Skin epidermis (tissue), 12 donors: ENCODE data around the gene TXK.

Experiments used
- H3K27ac ChIP-seq, 21 experiments: fragments of 200-600 bp; sonication (generic) in 11 of 21; one replicate each; pipeline ENCODE4 v1.5.0; 2020; ENCODE audit warnings: mild to moderate bottlenecking in 3 of 21, inconsistent platforms in 2 of 21, moderate library complexity in 2 of 21
- H3K4me3 ChIP-seq, 7 experiments: fragments of 200-600 bp; sonication (generic) in 2 of 7; one replicate each; pipeline ENCODE4 v1.5.0; 2020; ENCODE audit warnings: inconsistent platforms in 2 of 7, mild to moderate bottlenecking in 2 of 7, moderate library complexity in 1 of 7

The TXK gene

GRCh38 chr4:48068182-48068581, 65.9 kb downstream of the TXK start:
- Histone ChIP-seq H3K4me3 (no peak overlapping the region), H3K27ac (no peak overlapping the region)

GRCh38 chr4:48067536-48067935, 66.5 kb downstream of the TXK start:
- no peak overlapping the region for H3K4me3 ChIP-seq
- H3K27ac ChIP-seq = no peak overlapping the region

- Histone ChIP-seq H3K4me3 (no peak overlapping the region), H3K27ac (no peak overlapping the region)
These were observed 68.4 kb downstream of the TXK start for GRCh38 chr4:48065587-48066052.

- H3K27ac ChIP-seq = no peak overlapping the region
- no peak overlapping the region for H3K4me3 ChIP-seq
These were observed 69.7 kb downstream of the TXK start for GRCh38 chr4:48064349-48064748.

GRCh38 chr4:48058617-48059530, 75.2 kb downstream of the TXK start:
- H3K27ac ChIP-seq = no peak overlapping the region
- no peak overlapping the region for H3K4me3 ChIP-seq

DNA sequence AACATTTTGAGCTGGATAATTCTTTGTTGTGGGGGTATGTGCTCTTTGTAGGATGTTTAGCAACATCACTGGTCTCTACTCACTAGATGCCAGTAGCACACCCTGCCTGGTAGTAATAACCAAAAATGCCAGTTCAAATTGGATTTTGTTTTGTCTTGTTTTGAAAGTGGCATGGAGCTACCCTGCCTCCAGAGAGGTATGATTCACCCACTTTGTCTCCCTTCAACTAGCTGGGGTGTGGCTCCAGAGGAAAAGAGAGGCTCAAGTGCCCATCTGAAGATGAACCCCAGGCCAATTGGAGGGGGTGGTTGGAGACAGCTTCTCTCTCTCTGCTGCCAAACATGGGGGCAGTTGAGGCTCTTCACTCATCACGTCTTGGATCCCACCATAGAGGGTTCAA, 83.0 kb downstream of the TXK start:
- Histone ChIP-seq H3K4me3 (no peak overlapping the region), H3K27ac (no peak overlapping the region)

DNA sequence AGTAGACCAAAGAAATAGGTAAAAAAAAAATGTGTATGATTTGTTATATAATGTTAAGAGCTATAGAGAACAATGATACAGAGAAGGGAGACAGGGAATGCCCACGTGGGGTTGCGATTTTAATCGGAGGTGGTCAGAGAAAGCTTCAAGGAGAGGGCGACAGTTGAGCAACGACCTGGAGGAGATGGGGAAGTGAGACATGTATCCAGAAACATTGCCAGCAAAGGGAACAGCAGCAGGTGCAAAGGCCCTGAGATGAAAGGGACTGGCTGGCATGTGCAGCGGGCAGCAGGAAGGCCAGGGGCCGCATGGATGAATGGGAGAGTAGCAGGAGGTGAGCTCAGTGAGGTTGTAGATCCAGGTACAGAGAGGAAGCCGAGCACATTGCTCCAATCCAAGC, 84.6 kb downstream of the TXK start:
- no peak overlapping the region for H3K4me3 ChIP-seq

DNA sequence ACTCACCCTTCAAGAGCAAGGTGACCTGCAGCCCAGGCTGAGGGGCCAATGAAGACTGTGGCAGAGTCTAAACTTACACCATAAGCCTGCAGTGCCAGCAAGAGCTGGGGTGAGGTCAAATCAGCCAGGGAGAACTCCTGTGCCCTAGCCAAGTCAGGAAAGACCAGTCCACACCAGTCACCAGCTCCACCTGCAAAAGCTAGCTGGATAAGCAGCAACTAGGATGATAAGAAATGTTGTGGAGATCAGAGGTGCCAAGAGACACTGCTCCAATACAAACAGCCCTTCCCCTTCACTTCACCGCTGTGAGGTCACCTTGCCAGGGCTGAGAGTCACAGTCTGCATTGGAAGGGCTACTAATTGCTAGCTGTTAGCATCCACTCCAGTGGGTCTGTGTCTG, 86.2 kb downstream of the TXK start:
- H3K4me3 ChIP-seq = no peak overlapping the region
- peak overlapping the region in 4 of 21 experiments; percentile 10 to 51 (median 28) for H3K27ac ChIP-seq

More for the DNA sequence above, 84.6 kb downstream of the TXK start:
- H3K27ac ChIP-seq = no peak overlapping the region

GRCh38 chr4:48047421-48047844, 86.6 kb downstream of the TXK start:
- peak overlapping the region in 3 of 21 experiments; percentile 10 to 51 (median 23) for H3K27ac ChIP-seq
- H3K4me3 ChIP-seq = no peak overlapping the region

DNA sequence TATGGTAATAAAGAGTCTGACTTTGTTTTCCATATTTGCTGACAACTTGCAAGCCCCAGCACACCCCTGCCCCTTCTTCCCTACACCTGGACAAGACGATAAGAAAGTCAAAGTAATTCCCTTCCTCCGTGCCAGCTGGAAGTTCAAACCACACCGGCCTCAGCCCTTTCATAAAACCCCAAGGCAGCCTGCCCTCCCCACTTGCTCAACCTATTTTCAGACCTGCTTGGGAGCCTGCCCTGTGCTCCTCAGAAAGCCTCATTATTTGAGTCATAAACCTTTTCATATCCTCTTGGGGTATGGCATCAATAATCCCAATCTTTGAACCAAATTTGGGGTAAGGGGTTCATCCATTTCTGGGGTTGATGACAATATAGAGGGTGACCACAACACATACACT, 88.0 kb downstream of the TXK start:
- Histone ChIP-seq H3K27ac (no peak overlapping the region), H3K4me3 (no peak overlapping the region)

GRCh38 chr4:48044298-48044697, 89.8 kb downstream of the TXK start:
- no peak overlapping the region for H3K4me3 ChIP-seq
- no peak overlapping the region for H3K27ac ChIP-seq

DNA sequence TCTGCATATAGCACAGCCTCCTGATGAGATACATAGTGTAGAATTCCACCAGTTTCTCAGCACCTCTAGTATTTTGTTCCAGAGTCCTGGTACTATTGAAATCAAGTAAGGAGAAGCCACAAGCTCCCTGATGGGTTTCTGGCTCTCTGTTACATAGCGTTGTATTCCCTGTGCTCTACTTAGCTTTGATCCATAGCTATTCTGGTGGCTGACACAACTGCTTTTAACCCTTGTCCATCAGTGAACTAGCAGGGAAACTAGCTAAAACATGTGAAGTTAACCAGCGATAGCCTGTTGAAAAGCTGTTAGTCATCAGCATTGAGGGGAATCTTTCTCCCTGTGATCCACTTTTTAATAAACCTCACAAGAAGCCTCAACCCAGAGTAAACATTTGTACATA, 90.5 kb downstream of the TXK start:
- no peak overlapping the region for H3K4me3 ChIP-seq

GRCh38 chr4:48042979-48043461, 91.0 kb downstream of the TXK start:
- H3K4me3 ChIP-seq = no peak overlapping the region
- no peak overlapping the region for H3K27ac ChIP-seq

More for the DNA sequence above, 90.5 kb downstream of the TXK start:
- no peak overlapping the region for H3K27ac ChIP-seq

GRCh38 chr4:48041535-48042137, 92.4 kb downstream of the TXK start:
- Histone ChIP-seq H3K27ac (no peak overlapping the region), H3K4me3 (no peak overlapping the region)

- H3K27ac ChIP-seq = no peak overlapping the region
- no peak overlapping the region for H3K4me3 ChIP-seq
These were observed 94.5 kb downstream of the TXK start for GRCh38 chr4:48039561-48039960.

DNA sequence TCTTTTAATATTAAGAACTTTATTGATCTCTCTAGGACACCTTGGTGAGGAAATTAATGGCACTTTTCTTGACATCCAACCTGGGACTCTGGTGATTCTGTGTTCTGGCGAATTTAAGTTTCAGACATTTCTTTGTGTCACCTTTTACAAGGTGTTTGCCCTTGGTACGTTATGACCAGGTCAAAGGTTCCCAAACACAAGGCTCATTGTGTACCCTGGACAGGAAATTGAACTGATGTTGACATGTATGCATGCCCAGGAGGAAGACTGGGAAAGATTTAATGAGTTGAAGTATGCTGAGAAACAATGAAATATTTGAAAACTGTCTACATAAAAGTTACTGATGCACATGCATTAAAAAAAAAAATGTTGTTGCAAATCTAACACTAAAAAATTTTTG, 95.4 kb downstream of the TXK start:
- no peak overlapping the region for H3K4me3 ChIP-seq
- H3K27ac ChIP-seq = no peak overlapping the region

- Histone ChIP-seq H3K27ac (no peak overlapping the region), H3K4me3 (no peak overlapping the region)
These were observed 97.0 kb downstream of the TXK start for GRCh38 chr4:48037117-48037462.

GRCh38 chr4:48035952-48036351, 98.1 kb downstream of the TXK start:
- no peak overlapping the region for H3K4me3 ChIP-seq
- H3K27ac ChIP-seq = no peak overlapping the region

DNA sequence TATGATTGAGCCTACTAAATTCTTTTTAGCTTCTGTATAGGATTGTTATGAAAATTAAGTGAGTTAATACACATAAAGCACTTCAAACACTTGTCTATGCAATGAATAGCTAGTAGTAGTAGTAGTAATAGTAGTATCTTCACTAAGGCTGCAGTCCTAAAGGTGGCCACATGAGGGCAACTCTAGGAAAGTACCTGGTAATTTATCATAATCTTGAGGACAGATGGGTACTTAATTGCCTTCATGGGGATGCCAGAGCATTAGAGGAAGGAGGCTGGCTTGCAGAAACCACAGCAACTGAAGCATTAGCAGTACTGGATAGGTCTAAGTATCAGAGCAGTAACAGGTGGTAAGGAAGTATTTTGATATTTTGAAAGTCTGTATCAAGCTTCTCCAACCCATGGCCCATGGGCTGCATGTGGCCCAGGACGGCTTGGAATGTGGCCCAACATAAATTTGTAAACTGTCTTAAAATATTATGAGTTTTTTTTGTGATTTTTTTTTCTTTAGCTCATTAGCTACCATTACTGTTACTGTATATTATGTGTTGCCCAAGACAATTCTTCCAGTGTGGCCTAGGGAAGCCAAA, 100.1 kb downstream of the TXK start:
- Histone ChIP-seq H3K4me3 (no peak overlapping the region), H3K27ac (no peak overlapping the region)

DNA sequence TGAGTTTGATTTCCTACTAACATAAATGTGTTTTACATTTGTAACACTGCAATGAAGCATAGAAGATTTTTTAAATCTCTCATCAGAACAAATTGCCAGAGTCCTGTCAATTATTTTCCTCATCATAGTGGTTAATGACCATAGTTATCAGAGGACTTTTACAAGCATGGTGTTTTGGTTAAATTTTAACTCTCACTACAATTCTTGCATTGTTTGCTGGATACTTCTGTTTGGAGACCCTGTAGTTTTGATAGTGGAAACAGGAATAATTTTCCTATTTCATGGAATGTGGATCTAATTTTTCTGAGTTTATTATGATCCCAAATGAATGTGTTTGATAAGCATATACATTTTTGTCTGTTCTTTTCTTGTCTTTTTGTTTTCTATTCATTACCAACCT, 100.6 kb downstream of the TXK start:
- Histone ChIP-seq H3K27ac (no peak overlapping the region), H3K4me3 (no peak overlapping the region)

- Histone ChIP-seq H3K27ac (no peak overlapping the region), H3K4me3 (no peak overlapping the region)
These were observed 101.3 kb downstream of the TXK start for GRCh38 chr4:48032721-48033120.
